ENCODE data around the gene LACTBL1. TPM values are rescaled to one million over a fixed set of nuclear protein-coding genes. Genes with fewer than 3 reads are reported as not detected.

The LACTBL1 gene
- polyA plus RNA-seq, 4 donors: not detected

DNA sequence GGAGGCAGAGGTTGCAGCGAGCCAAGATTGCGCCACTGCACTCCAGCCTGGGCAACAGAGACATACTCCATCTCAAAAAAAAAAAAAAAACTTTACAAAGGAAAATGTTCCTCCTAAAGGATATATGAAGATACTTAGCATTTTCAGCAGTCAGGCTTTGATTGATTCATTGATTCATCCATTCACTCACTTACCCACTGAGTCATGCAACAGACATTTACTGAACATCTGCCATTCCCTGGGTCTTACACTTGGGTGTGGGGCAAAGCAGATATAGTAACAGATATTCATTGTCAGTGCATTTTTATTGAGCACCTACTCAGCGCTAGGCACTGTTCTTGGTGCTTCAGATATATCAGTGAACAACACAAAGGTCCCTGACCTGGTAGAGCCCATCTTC, 5.6 kb upstream of the LACTBL1 start:
- no peak for DNase-seq (ENCODE audit: low read depth in 4 of 4, low spot score in 3 of 4)

DNA sequence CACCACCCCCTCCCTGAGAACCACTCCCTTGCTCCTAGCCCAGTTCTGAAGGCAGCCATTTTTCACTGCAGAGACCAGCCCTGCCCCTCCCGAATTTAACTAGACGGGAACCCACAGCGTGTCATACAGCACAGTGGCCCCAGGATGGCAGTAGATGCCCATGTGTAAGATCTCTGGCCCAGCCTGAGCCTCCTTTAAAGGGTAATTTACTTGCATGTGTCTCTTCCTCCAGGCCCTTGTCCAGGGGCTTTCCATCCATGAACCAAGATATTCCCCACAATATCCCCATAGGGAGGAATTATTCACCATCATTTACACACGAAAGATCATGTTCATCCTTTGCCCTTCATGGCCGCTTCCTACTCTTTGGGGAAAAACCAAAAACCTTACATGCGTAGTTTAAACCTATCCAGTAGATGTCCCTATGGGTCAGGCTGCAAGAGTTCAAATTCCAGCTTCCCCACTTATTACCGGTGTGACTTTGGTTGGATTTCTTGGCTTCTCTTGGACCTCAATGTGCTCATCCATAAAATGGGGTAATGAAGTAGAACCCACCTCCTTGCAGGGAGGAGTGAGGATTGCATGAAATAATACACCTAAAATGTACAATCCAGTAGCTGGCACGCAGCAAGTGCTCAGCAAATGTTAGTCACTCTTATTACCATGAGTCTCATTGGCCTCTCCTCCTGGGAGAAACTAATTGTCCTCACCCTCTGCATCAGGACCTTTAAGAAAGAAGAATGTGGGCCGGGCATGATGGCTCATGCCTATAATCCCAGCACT, 4.0 kb upstream of the LACTBL1 start:
- peak in 3 of 4 donors; percentile 27 to 43 (median 42) for DNase-seq (ENCODE audit: low read depth in 4 of 4, low spot score in 3 of 4)

DNA sequence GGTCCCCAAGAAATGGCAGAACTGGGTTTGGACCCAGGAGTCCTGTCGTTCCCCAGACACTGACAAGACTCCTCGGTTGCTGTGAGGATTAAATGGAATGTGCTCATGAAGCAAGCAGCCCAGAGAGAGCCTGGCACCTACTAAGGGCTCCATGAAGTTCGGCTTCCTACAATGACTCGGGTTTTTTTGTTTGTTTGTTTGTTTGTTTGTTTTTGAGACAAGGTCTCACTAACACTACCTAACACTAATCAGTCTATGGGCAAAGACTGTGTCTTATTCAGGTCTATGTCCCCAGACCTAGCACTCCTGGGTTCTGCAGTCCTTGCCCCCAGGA, 3.4 kb upstream of the LACTBL1 start:
- no peak for DNase-seq (ENCODE audit: low read depth in 4 of 4, low spot score in 3 of 4)

DNA sequence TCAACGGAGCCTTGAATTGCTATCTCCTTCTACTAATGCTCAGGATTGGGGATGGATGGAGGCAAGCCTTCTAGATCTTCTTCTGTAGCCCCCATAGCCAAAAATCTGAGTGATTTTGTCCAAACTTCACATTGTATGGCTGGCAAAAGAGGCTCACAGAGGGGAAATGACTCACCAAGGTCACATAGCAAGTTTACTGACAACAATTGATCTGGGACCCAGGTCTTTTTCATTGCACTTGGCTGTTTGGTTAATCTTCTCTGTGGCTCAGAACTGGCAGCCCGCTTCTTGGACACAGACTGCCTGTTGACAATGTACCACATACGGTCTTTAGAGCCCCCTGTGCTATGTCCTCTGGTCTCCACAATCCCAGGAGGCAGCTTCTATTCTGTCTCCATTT, 3.0 kb upstream of the LACTBL1 start:
- no peak for DNase-seq (ENCODE audit: low read depth in 4 of 4, low spot score in 3 of 4)

DNA sequence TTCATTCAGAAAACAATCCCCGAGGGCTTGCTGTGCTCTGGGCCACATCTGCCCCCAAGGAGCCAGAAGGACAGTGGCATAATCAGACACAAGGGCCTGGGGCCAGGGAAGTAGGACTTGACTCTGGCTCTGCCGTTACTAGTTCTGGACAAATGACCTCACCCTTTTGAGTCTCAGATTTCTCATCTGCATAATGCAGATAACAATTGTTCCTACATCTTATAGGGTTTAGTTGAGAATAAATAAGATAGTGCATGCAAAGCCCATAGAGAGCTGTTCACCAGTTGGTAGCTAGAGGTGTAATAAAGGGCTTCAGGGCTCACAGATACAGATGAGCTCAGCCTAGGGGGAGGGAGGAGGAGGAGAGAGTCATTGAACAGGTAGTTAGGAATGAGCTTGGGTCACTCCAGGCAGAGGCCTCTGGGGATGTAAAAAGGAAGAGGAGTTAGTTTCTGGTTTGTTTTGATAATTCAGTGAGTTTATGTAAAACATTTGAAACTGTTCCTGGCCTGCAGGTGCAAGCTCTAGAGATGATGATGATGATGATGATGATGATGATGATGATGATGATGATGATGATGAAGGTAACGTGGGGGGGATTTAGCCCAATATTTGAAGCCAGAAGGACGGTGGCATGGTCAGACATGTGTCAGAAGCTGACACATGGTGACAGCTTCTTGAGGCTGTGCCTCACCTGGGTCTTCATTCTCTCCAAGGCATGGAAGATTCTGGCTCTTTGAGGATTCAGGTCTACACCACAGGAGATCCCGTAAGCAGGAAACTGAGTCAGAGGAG, 858 bp downstream of the LACTBL1 start:
- DNase-seq (ENCODE audit: low read depth in 4 of 4, low spot score in 3 of 4): no peak

DNA sequence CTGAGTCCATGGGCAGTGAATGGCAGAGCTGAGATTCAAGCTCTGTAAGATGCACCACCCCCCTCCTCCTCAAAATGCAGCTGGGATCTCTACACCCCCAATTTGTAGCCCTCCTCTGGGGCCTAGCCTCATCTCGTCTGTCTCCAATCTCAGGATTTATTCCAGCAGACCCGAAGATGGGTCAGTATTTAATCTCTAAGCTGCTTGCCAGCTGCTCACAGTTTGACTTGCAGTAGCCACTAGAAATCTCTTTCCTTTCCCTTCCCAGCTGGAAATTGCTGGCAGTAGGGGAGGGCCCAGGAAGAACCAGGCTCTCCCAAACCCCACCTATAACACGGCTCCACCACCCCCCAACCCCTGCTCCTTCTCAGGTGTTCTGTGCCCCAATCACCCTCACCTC, 1.5 kb downstream of the LACTBL1 start:
- no peak for DNase-seq (ENCODE audit: low read depth in 4 of 4, low spot score in 3 of 4)

DNA sequence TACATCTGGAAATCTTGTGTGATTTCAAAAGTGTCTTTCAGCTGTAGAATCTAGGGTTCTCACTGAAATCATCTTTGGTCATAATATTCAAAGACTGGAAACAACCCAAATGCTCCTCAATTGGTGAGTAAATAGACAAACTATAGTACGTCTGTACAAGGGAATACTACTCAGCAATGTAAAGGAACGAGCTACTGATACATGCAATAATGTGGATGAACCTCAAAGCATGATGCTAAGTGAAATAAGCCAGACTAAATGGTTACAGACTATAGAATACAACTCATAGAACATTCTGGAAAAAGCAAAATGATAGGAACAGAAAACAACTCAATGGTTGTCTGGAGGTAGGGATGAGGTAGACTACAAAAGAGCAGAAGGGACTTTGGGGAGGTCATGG, 2.6 kb downstream of the LACTBL1 start:
- no peak for DNase-seq (ENCODE audit: low read depth in 4 of 4, low spot score in 3 of 4)

DNA sequence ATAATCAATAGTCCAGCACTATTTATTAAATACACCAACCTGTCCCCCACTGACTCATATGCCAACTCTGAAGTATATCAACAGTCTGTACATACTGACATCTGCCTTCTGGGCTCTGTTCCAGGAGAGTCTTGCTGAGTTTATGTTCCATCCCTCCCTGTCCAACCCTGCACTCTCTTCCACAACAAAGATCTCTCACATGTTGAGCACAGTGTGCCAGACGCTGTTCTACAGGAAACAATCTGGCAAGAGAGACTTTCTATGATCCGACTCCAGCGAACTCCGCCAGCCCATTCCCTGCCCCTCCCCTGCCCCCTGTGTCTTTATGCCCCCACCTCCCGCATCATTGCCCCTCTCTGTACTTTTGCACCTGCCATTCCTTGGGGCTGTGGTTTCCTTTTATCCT, 3.4 kb downstream of the LACTBL1 start:
- DNase-seq (ENCODE audit: low read depth in 4 of 4, low spot score in 3 of 4): no peak

DNA sequence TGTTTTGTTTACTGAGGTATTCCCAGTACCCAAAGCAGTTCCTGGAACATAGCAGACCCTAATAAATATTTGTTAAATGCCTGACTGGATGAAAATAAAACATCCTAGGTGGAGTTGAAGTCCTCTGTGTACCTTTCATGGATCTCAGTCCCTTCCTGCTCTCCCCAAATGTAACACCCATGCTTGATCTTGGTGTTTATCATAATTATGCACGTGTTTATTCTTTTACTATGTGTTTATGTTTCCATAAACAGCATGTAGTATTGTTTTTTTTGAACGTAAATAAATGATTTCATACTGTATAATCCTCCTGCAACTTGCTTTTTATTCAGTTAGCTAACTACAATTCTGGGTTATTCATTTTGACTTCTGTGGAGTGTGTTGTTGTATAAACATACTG, 4.8 kb downstream of the LACTBL1 start:
- DNase-seq (ENCODE audit: low read depth in 4 of 4, low spot score in 3 of 4): no peak

DNA sequence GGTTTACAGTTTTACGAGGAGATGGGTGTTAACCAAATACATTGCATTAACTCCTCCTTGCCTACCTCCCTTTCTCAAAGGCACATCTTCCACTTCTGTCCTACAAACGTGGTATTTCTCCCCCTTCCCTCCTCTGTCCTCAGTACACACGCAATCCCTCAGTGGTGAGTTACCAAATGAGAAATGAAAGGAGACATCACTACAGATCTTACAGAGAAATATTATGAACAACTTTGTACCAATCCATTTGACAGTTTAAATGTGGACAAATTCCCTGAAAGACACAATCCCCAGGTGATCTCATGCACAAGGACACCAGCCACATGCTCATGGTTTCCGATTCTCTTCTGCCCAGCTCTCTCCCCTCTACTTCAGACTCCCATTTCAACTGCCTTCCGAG, 6.4 kb downstream of the LACTBL1 start:
- no peak for DNase-seq (ENCODE audit: low read depth in 4 of 4, low spot score in 3 of 4)

DNA sequence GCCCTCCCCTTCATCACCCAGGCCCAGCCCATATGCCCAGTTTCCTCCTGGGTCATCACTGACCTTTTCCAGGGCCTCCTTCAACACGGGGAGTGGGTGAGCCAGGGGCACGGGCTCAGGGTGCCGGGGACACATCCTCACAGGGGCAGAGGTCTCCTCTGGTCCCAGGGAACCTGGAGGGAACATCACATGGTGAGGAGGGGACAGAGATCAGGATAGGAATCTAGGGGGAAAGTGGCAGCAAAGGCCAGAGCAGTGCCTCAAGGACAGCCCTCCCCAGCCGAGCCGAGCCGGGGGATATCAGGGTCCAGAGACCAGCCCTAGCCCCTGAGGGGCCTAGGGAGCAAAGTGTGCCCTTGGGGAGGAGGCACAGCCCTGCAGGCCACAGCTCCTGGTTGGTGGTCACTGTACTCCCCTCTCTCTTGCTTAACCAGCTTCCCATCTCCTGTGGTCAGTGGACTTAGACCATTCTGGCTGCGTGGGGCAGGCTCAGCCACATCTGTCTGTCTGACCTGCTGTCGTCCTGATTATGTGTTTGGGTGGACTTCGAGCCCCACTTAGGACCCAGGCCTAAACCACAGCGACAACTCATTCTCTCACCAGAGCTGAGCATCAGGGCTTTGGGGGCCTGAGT, 9.5 kb downstream of the LACTBL1 start:
- DNase-seq (ENCODE audit: low read depth in 4 of 4, low spot score in 3 of 4): no peak

DNA sequence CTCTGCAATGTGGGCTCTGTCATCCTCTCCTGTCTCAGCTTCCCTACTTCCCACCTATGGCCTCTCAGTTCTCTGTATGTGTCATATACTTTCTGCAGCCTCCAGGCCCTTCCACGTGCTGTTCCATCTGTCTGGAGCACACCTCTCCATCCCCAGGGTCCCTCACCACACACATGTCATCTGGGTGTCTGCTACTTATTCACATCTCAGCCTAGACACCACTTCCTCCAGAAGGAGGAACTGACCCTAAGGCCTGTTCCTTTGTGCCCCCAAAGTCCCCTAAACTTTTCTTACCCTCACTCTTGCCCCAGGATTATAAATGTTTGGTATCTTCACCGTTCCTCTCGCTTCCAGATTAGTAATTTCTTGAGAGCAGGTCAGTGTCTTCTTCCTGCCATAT, 10.1 kb downstream of the LACTBL1 start:
- DNase-seq (ENCODE audit: low read depth in 4 of 4, low spot score in 3 of 4): no peak

DNA sequence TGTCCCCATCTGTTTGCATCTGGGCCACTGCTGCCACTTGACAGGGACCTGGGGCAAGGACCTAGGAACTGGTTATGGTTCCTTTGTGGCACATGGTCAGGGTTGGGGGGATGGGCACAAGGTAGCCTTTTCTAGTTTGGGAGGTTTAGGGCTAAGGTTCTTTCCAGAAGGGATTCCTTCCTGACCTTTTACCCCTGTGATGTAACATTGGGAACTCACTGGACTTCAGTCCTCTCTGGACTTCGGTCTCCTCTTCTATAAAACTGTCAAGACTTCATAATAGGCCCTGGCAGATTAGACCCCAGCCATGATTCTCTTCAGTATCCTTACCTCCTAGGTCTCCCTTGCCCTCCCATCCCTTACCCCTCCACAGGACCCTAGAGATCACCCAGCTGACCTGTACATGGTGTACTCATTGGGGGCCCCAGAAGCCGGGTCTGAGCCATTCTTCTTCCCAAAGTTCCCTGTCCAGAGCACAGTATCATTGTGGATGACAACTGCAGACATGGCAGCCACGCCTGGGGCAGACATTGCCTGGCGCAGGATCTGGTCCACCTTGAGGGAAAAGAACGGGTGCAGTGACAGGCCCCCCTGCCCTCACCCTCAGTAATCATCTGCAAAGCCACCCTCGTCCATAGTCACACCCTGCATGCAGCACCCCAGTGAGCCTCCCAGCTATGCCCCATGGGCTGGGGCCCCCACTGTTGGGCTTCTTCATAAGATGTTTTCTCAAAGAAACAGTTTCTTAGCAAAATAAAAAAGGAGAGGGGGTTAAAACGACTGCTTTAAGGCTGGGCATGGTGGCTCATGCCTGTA, 12.9 kb downstream of the LACTBL1 start:
- no peak for DNase-seq (ENCODE audit: low read depth in 4 of 4, low spot score in 3 of 4)

DNA sequence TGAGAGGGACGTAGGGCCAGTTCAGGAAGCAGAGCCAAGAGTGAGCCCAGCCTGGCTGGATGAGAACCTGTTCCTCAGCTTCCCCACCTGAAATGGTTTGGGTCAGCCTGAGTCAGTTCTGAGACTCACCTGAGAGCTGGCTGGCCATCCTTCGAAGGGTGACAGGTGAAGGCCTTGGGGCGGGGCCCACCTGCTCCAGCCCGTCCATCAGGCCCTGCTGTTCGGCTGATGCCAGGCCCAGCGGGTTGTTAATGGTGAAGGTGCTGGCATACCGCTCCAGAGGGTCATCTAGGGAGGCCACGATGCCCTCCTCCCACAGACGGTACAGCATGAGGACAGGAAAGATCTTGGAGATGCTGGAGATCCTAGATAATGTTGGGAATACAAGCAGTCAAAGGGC, 14.1 kb downstream of the LACTBL1 start:
- no peak for DNase-seq (ENCODE audit: low read depth in 4 of 4, low spot score in 3 of 4)

DNA sequence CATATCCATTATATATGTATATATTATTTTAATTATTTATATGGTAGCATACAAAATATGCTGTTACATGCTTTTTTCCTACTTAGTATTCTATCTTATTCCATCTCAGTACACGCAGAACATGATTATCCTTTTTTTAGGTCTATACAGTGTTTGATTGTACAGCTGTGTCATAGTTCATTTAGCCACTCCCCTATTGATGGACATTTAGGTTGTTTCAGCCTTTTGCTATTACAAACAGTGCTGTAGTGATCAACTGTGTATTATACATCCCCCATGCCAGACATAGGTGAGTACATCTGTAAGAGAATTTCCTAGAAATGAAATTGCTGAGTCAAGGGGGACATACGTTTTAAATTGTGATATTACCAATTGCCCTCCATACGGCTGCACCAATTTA, 15.6 kb downstream of the LACTBL1 start:
- DNase-seq (ENCODE audit: low read depth in 4 of 4, low spot score in 3 of 4): no peak

DNA sequence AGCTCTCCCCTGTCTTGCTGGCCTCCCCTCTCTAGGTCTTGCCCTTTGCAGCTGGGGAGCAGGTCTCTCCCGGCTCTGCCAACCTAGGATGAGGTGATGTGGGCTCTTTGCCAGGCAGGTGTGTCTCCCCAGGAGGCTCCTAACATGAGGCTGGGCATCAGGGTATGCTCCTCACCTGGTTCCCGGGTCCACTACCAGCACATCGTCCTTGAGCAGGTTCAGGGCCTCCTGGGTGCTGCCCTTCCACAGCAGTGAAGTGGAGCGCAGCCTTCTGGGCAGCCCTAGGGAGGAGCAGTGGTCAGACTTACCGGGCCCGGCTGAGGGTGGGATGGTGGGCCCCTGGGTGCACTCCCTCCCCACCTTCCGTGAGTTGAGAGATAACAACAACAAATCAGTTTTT, 17.5 kb downstream of the LACTBL1 start:
- DNase-seq (ENCODE audit: low read depth in 4 of 4, low spot score in 3 of 4): no peak

DNA sequence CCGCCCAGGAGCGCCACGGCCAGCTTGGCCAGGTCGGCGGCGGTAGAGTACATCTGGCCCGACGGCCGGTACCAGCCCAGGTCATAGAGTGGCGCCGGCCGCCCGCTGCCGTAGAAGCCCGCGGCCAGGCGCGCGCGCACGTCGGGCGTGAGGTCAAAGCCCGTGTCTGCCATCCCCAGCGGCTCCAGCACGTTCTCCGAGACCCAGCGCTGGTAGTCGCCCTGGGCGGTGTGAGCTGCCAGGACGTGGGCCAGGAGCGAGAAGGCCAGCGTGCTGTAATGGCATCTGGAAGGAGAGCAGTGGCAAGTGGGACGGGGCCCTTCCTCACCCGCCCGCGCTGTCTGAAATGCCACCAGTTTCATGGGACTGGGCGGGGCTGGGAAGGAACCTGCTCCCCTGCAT, 18.9 kb downstream of the LACTBL1 start:
- DNase-seq (ENCODE audit: low read depth in 4 of 4, low spot score in 3 of 4): no peak

DNA sequence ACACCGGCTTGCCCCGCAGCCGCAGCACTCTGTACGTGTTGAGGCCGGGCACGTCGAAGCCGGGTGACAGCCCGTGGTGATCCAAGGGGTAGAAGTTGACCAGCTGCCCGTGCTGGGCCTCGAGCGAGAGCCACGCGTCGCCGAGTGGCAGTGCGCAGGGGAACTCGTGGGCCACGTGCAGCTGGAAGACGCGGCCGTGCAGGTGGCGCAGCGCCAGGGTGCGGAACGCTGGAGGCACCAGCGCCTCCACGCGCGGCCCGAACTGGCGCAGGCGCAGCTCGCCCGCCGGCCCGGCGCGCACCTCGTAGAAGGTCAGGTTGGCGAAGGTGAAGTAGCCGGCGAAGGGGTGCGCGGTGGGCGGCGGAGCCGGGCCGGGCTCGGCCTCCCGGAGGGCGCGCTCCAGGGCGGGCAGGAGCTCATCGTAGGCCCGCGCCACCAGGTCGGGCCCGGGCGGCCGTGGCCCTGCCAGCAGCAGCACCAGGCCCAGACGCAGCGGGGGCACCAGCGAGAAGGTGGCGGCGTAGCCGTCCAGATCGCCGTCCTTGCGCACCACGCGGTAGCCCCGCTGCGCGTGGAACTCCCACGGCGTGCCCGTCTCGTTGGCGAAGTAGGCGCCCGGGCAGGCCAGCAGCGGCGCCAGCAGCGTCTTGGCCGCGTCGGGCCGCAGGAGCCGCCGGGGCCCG, 19.5 kb downstream of the LACTBL1 start:
- DNase-seq (ENCODE audit: low read depth in 4 of 4, low spot score in 3 of 4): no peak

DNA sequence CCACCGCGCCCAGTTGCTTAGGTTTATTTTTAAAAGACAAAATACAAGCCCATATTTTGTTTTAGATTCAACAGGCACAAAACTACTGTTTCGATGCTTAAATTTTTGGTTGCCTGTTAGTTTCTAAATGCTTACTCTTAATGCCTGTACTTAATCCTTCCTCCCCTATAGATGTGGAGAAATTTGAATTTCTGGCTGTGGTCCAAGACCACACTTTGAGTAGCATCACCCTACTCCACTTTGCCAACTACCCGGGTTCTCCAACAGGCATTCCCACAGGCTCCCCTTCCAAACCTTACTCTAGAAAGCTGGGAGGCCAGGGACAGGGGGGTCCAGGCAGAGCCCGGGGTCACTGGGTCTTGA, 20.0 kb downstream of the LACTBL1 start:
- DNase-seq (ENCODE audit: low read depth in 4 of 4, low spot score in 3 of 4): no peak

DNA sequence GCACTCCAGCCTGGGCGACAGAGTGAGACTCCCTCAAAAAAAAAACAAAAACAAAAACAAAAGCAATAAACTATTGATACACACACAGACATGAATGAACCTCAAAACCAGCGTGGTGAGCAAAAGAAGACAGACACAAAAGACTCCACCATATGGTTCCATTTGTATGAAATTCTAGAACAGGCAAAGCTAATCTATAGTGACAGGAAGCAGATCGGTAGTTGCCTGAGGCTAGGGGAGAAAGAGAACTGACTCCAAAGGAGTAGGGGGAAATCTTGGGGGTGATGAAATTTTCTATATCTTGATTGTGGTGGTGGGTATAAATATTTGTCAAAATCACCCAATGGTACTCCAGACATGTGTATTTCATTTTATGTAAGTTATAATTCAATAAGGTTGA, 20.9 kb downstream of the LACTBL1 start:
- DNase-seq (ENCODE audit: low read depth in 4 of 4, low spot score in 3 of 4): no peak
